Activated B cell treated with CpG ODN at 0.5 μM for 24 hours (primary cell): ENCODE results near the gene PPDPF. TPM values are rescaled to one million over a fixed set of nuclear protein-coding genes. Genes with fewer than 3 reads are reported as not detected.

Experiments used
- ATAC-seq: fragments of 200-7000 bp; cut with Tn5 transposase; one replicate; pipeline ENCODE4 v1.10.0; 2021; ENCODE audit warnings: low read depth, mild to moderate bottlenecking, moderate library complexity
- CTCF ChIA-PET: fragments of 350-600 bp; sonication (Branson Sonifier 250); formaldehyde crosslinking; loops from one replicate; lab custom pipeline; 2021; ENCODE audit warnings: antibody characterized with exemption; lab: Charles Lee
- POLR2A ChIA-PET: fragments of 350-600 bp; sonication (Branson Sonifier 250); formaldehyde crosslinking; loops from one replicate; lab custom pipeline; 2021; ENCODE audit warnings: antibody characterized with exemption; lab: Charles Lee
- DNase-seq: peaks from one replicate; pipeline ENCODE4 v3.0.0; 2022
- H3K27ac Mint-ChIP-seq: one replicate; pipeline ENCODE4 v1.8.0; 2020; ENCODE audit warnings: mixed read lengths
- H3K27me3 Mint-ChIP-seq: one replicate; pipeline ENCODE4 v1.8.0; 2021; ENCODE audit warnings: mixed read lengths
- H3K36me3 Mint-ChIP-seq: one replicate; pipeline ENCODE4 v1.8.0; 2021; ENCODE audit warnings: low read depth, mixed read lengths
- H3K4me1 Mint-ChIP-seq: one replicate; pipeline ENCODE4 v1.8.0; 2021; ENCODE audit warnings: mixed read lengths
- H3K4me3 Mint-ChIP-seq: one replicate; pipeline ENCODE4 v1.8.0; 2020; ENCODE audit warnings: mild to moderate bottlenecking, mixed read lengths
- H3K9me3 Mint-ChIP-seq: one replicate; pipeline ENCODE4 v1.8.0; 2020; ENCODE audit warnings: mixed read lengths
- CTCF ChIP-seq: fragments of 200-600 bp; IDR thresholded peaks from one replicate; pipeline ENCODE4 v1.8.0; 2022; ENCODE audit warnings: antibody characterized with exemption, mild to moderate bottlenecking
- intact Hi-C: fragments of 100-400 bp; cut with micrococcal nuclease; formaldehyde crosslinking; loops from one replicate; pipeline ENCODE4 v1.15.1; 2024
- total RNA-seq: library from RNA; stranded (reverse); gene quantifications from 2 replicates; pipeline ENCODE4 v1.2.3, GENCODE V29; 2022

PPDPF gene
- total RNA-seq, 1 donor from 2014 or later: 172 TPM

GRCh38 chr20:63553251-63553932, 32.8 kb downstream of the PPDPF start:
- peaks cover 50% of the 10 kb centered on the region for H3K4me1 Mint-ChIP-seq
- H3K27me3 Mint-ChIP-seq: no peaks in the 10 kb centered on the region
- intact Hi-C loops: loop anchor here (1.0 to 5.0 kb wide), 6 partner anchors 15 to 404 kb away; partner anchors contain the start of genes GMEB2, LIME1, PPDPF and SLC2A4RG
- peak overlapping the region; percentile 82 for H3K27ac Mint-ChIP-seq
- ChIA-PET CTCF (interaction anchor here (1.0 kb wide), 2 partner anchors 14 to 89 kb away, joined by 3 to 4 read pairs; no protein-coding TSS in a partner anchor), POLR2A (interaction anchor here (0.6 to 4.6 kb wide), 18 partner anchors 8 to 427 kb away, joined by 3 to 42 read pairs (median 5); partner anchors contain the start of genes GMEB2, HELZ2, PPDPF and PRPF6)
- no peak for TF ChIP-seq CTCF
- H3K4me3 Mint-ChIP-seq: peak overlapping the region; percentile 84
- H3K9me3 Mint-ChIP-seq: no peaks in the 10 kb centered on the region
- peaks cover 2% of the 10 kb centered on the region for H3K36me3 Mint-ChIP-seq
- peak; percentile 78 for ATAC-seq
- peak; percentile 86 for DNase-seq

- Mint-ChIP-seq H3K9me3 (no peaks in the 10 kb centered on the region), H3K4me3 (peak within 1 kb of the TSS; percentile 84), H3K27ac (peak within 1 kb of the TSS; percentile 83), H3K27me3 (no peaks in the 10 kb centered on the region), H3K4me1 (peaks cover 46% of the 10 kb centered on the region), H3K36me3 (peaks cover 5% of the 10 kb centered on the region)
- TF ChIP-seq CTCF: no peak
- ATAC-seq (peak; percentile 29), DNase-seq (peak; percentile 70)
- intact Hi-C loops: loop anchor here (1.0 to 5.0 kb wide), 8 partner anchors 13 to 403 kb away; partner anchors contain the start of genes GMEB2, HELZ2, LIME1 and PPDPF
- CTCF ChIA-PET: no interaction called here
- POLR2A ChIA-PET: interaction anchor here (1.0 to 4.6 kb wide), 12 partner anchors 9 to 154 kb away, joined by 3 to 42 read pairs (median 6); partner anchors contain the start of genes ARFRP1, HELZ2, PTK6 and TNFRSF6B
These were observed 33.3 kb downstream of the PPDPF start, which contains the start of gene FNDC11 for GRCh38 chr20:63553933-63554290. TSS of gene FNDC11 (plus strand) at chr20:63554159. CDS start at chr20:63555664, 1,505 bp downstream.

- Mint-ChIP-seq H3K9me3 (no peaks in the 10 kb centered on the region), H3K27ac (peak overlapping the region; percentile 83), H3K36me3 (peaks cover 8% of the 10 kb centered on the region), H3K4me3 (peak overlapping the region; percentile 84), H3K27me3 (no peaks in the 10 kb centered on the region), H3K4me1 (peaks cover 41% of the 10 kb centered on the region)
- POLR2A ChIA-PET: interaction anchor here (1.0 to 4.6 kb wide), 12 partner anchors 8 to 153 kb away, joined by 3 to 42 read pairs (median 6); partner anchors contain the start of genes ARFRP1, HELZ2, PTK6 and TNFRSF6B
- ATAC-seq: peak; percentile 9
- peak; percentile 59 for DNase-seq
- intact Hi-C loops: loop anchor here (1.0 to 5.0 kb wide), 4 partner anchors 13 to 403 kb away; partner anchors contain the start of genes HELZ2, LIME1, SLC2A4RG and UCKL1
- CTCF ChIA-PET: interaction anchor here (0.7 kb wide), 1 partner anchor 17 kb away, joined by 3 read pairs; the partner anchor contains the start of gene PTK6
- TF ChIP-seq CTCF: no peak
These were observed 34.1 kb downstream of the PPDPF start for GRCh38 chr20:63554361-63555278.

GRCh38 chr20:63555661-63556381, 35.3 kb downstream of the PPDPF start:
- H3K4me3 Mint-ChIP-seq: no peak overlapping the region
- intact Hi-C loops: no loop called here
- CTCF ChIA-PET: no interaction called here
- H3K36me3 Mint-ChIP-seq: peaks cover 15% of the 10 kb centered on the region
- POLR2A ChIA-PET: interaction anchor here (0.9 to 1.4 kb wide), 2 partner anchors 9 to 11 kb away, joined by 5 read pairs; no protein-coding TSS in a partner anchor
- H3K9me3 Mint-ChIP-seq: no peaks in the 10 kb centered on the region
- TF ChIP-seq CTCF: no peak
- no peak for ATAC-seq
- no peak overlapping the region for H3K27ac Mint-ChIP-seq
- H3K4me1 Mint-ChIP-seq: peaks cover 38% of the 10 kb centered on the region
- H3K27me3 Mint-ChIP-seq: no peaks in the 10 kb centered on the region
- no peak for DNase-seq
